A673 (cell line): ENCODE data around the gene ATG10. TPM values are rescaled to one million over a fixed set of nuclear protein-coding genes. Genes with fewer than 3 reads are reported as not detected.
"Not testable (repeated sequence)": the region's sequence is repeated elsewhere in the genome, so short reads cannot be mapped to it uniquely, and the experiment has no call there.

Experiments used
- BruUV-seq: library from RNA; stranded (reverse); fragments of 400-500 nt; replicated peaks from 2 replicates; lab custom pipeline; 2021; lab: Mats Ljungman, UMichigan
- CTCF ChIA-PET: fragments of 300-600 bp; sonication (Branson Sonifier 250); formaldehyde crosslinking; loops from one replicate; lab custom pipeline; 2022; ENCODE audit warnings: antibody characterized with exemption; lab: Charles Lee
- POLR2A ChIA-PET: fragments of 300-600 bp; sonication (Branson Sonifier 250); formaldehyde crosslinking; loops from one replicate; lab custom pipeline; 2022; ENCODE audit warnings: antibody characterized with exemption; ENCODE audit not compliant: low non-redundant PET; lab: Charles Lee
- DNase-seq: peaks from one replicate; pipeline ENCODE4 v3.0.0-alpha.2; 2015; ENCODE audit warnings: low spot score
- H3K27ac ChIP-seq: fragments of 200-600 bp; sonication (generic); 2 replicates; pipeline ENCODE4 v1.5.1; 2016; ENCODE audit warnings: mixed run types, low read depth, mild to moderate bottlenecking, mixed read lengths, antibody characterized with exemption, low read length; ENCODE audit not compliant: poor library complexity, severe bottlenecking
- H3K27me3 ChIP-seq: fragments of 200-600 bp; sonication (generic); replicated peaks from 2 replicates; pipeline ENCODE4 v1.6.1; 2017; ENCODE audit warnings: mixed run types, low read depth, mild to moderate bottlenecking, mixed read lengths, antibody characterized with exemption, low read length; ENCODE audit not compliant: insufficient read depth, poor library complexity
- H3K36me3 ChIP-seq: fragments of 200-600 bp; sonication (generic); 2 replicates; pipeline ENCODE4 v1.6.1; 2016; ENCODE audit warnings: mixed run types, mild to moderate bottlenecking, mixed read lengths, antibody characterized with exemption, low read length; ENCODE audit not compliant: insufficient read depth, poor library complexity, severe bottlenecking
- H3K4me1 ChIP-seq: fragments of 200-600 bp; sonication (generic); 2 replicates; pipeline ENCODE4 v1.6.1; 2017; ENCODE audit warnings: mixed run types, mild to moderate bottlenecking, mixed read lengths, antibody characterized with exemption, low read length; ENCODE audit not compliant: insufficient read depth, poor library complexity, severe bottlenecking
- H3K4me3 ChIP-seq: fragments of 200-600 bp; sonication (generic); 2 replicates; pipeline ENCODE4 v1.5.1; 2016; ENCODE audit warnings: low read depth, mixed run types, mild to moderate bottlenecking, mixed read lengths, low read length; ENCODE audit not compliant: poor library complexity, severe bottlenecking
- H3K9me3 ChIP-seq: fragments of 200-600 bp; sonication (generic); 2 replicates; pipeline ENCODE4 v1.6.1; 2016; ENCODE audit warnings: mixed run types, low read depth, mild to moderate bottlenecking, mixed read lengths, antibody characterized with exemption, low read length; ENCODE audit not compliant: poor library complexity, severe bottlenecking
- EZH2 ChIP-seq: fragments of 200-600 bp; sonication (generic); IDR thresholded peaks from 2 replicates; pipeline ENCODE4 v1.6.1; 2017; ENCODE audit warnings: borderline replicate concordance, low read depth, mild to moderate bottlenecking, mixed read lengths, antibody characterized with exemption, low read length; ENCODE audit not compliant: poor library complexity, severe bottlenecking
- intact Hi-C: fragments of 100-400 bp; cut with micrococcal nuclease; formaldehyde crosslinking; loops from one replicate; pipeline ENCODE4 v1.10.0; 2022; ENCODE audit not compliant: unreplicated experiment
- total RNA-seq: library from RNA; stranded (reverse); gene quantifications from 2 replicates; pipeline ENCODE4 v1.2.3, GENCODE V29; 2021
- TF ChIP-seq, protein P1 (sequence below): fragments of 300-800, 200-600 bp; sonication (generic); conservative IDR thresholded peaks from 2 replicates; pipeline ENCODE4 v1.5.1; 2017; ENCODE audit warnings: low read depth, mild to moderate bottlenecking, antibody characterized with exemption, low read length, moderate library complexity, mixed read lengths

ATG10 gene
- total RNA-seq, 1 experiment from 2014 or later, result 17.1 TPM

DNA sequence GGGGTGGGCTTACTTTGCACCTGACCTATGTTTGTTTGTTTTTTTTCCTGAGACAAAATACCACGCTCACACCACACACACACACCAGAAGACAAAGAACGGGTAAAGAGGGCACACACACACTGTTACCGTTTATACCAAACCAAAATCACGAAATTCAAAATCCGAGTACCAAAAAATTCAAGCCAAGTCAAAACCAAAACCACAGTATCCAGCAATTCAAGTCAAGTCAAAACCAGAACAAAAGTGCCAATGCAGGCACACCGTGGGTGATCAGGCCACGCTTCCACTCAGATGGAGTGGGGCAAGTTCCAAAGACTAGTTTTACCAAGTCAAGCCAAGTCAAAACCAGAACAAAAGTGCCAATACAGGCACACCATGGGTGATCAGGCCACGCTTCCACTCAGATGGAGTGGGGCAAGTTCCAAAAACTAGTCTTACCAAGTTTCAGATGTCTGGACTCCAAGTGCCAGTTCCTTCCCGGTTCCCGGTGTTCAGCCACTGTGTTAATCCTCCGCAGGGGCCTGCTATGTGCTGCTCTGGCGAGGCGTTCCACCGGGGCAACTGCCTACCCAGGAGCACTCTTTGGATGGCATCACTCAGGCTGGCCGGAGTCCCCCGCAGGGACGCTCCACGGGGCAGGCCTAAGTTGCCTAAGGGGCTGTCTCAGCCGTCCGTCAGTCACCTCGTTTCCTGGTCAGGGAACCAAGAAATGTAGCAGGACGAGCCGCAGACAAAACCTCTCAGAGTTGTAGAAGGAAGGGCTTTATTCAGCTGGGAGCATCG is 300.9 kb downstream of the ATG10 start:
- BruUV-seq, H3K27ac ChIP-seq, H3K4me3 ChIP-seq, intact Hi-C loops, DNase-seq, POLR2A ChIA-PET, H3K4me1 ChIP-seq, CTCF ChIA-PET, H3K9me3 ChIP-seq, H3K27me3 ChIP-seq: not testable (repeated sequence)
- peaks cover 43% of the 10 kb centered on the region for H3K36me3 ChIP-seq

DNA sequence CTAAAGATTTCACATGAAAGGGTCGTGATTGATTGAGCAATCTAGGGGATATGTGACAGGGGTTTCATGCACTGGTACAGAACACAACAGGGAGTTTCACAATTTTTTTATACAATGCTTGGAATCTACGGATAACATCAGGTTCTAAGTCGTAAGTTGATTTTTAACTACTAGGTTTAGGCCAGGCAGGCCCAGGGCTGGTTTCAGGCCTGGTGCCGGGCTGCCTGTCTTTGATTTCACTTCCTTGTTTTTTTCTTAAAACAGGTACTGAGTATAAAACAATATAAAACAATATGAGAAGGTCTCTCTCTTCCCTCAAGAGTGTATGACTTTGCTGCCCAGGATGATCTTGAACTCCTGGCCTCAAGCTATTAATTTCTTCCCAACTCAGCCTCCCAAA is 301.6 kb downstream of the ATG10 start:
- peaks cover 43% of the 10 kb centered on the region for H3K36me3 ChIP-seq
- H3K27me3 ChIP-seq, BruUV-seq, H3K4me3 ChIP-seq, DNase-seq, H3K4me1 ChIP-seq, intact Hi-C loops, H3K9me3 ChIP-seq, H3K27ac ChIP-seq, CTCF ChIA-PET: not testable (repeated sequence)
- POLR2A ChIA-PET, result interaction anchor here (0.7 kb wide), 1 partner anchor 734 kb away, joined by 3 read pairs; no protein-coding TSS in a partner anchor

DNA sequence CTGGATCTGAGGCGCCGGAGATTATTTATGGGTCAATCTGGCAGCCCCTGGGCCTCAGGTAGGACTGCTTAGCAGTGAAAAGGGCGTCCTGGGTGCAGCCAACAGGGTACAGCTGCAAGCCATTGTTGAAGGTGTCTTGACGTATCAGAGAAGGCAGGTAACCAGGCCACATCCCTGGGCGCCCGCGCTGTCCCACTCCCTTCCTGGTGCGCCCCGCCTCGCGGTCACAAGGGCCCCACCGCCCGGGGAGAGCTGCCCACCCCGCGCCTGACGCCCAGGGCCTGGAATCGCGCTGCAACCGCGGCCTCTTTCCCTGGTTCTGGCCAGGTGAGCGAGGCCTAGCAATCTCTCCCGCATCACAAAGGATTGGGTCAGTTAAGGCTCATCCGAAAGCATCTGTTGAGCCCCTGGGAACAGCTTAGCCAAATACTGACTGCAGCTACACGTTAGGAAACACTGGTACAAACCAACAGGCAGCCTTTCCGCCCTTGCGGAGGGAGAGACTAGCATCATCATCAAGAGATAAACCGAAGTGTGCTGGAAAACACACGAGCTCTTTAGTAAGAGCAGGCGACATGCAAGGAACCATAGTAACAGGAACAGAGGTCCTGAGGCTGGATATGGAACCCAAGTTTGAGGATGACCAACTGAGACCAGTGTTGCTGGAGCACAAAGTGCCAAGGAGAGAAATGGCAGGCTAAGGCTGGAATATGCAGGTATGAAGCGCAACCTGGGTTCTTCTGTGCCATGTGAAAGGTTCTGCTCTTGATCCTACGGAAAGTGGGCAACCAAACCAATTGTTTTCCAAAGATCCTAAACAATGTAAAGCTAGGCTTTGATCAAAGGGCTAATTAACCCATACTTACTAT is 302.8 kb downstream of the ATG10 start:
- DNase-seq, result no peak
- peaks cover 39% of the 10 kb centered on the region for H3K36me3 ChIP-seq

DNA sequence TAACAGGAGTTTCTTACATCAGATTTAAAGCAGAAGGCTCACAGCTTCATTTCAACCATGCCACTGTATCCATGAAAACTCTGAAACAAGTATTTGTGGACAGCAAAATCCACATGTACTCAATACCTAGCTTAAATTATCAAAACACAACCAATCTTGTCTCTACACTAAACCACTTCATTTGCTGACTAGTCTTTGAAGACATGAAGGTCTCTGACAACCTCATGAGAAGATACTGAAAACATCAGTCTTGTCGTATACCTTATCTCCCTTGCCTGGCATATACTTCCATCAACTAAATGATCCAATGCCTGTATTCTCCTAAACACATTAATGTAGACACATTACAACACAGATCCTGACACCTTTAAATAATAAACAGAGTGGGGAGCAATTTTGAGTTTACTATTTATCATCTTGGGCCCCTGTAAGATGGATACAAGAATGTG is 303.4 kb downstream of the ATG10 start:
- ChIA-PET POLR2A (no interaction called here), CTCF (no interaction called here)
- intact Hi-C loops, result no loop called here
- Histone ChIP-seq H3K4me3 (no peak overlapping the region), H3K9me3 (no peaks in the 10 kb centered on the region), H3K36me3 (peaks cover 39% of the 10 kb centered on the region), H3K27ac (no peak overlapping the region), H3K4me1 (peaks cover 5% of the 10 kb centered on the region), H3K27me3 (no peaks in the 10 kb centered on the region)
- TF ChIP-seq EZH2, result no peak
- TF ChIP-seq, protein P1, sequence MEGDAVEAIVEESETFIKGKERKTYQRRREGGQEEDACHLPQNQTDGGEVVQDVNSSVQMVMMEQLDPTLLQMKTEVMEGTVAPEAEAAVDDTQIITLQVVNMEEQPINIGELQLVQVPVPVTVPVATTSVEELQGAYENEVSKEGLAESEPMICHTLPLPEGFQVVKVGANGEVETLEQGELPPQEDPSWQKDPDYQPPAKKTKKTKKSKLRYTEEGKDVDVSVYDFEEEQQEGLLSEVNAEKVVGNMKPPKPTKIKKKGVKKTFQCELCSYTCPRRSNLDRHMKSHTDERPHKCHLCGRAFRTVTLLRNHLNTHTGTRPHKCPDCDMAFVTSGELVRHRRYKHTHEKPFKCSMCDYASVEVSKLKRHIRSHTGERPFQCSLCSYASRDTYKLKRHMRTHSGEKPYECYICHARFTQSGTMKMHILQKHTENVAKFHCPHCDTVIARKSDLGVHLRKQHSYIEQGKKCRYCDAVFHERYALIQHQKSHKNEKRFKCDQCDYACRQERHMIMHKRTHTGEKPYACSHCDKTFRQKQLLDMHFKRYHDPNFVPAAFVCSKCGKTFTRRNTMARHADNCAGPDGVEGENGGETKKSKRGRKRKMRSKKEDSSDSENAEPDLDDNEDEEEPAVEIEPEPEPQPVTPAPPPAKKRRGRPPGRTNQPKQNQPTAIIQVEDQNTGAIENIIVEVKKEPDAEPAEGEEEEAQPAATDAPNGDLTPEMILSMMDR, result no peak
- no peak for DNase-seq
- BruUV-seq, result no TSS peak

More for the DNA sequence above, 302.8 kb downstream of the ATG10 start:
- no peak overlapping the region for H3K27ac ChIP-seq
- no peaks in the 10 kb centered on the region for H3K27me3 ChIP-seq
- ChIA-PET POLR2A (no interaction called here), CTCF (no interaction called here)
- TF ChIP-seq, protein P1, result no peak
- no peak for TF ChIP-seq EZH2
- H3K4me1 ChIP-seq, result peaks cover 5% of the 10 kb centered on the region
- intact Hi-C loops, result no loop called here
- no peaks in the 10 kb centered on the region for H3K9me3 ChIP-seq
- no peak overlapping the region for H3K4me3 ChIP-seq
- BruUV-seq, result no TSS peak
